Esophagus muscularis mucosa (tissue), 4 donors: ENCODE measurements around the gene SNAP29. TPM values are rescaled to one million over a fixed set of nuclear protein-coding genes. Genes with fewer than 3 reads are reported as not detected.
"Not testable (repeated sequence)": the region's sequence is repeated elsewhere in the genome, so short reads cannot be mapped to it uniquely, and the experiment has no call there.

Experiments used
- DNase-seq: peaks from one replicate; pipeline ENCODE4 v3.0.0-alpha.2; 2017; ENCODE audit errors: extremely low spot score
- H3K27ac ChIP-seq, 4 donors: fragments of 200-600 bp; sonication (generic); replicated peaks in 1 of 4; 1 replicate in 3 of 4; 2 replicates in 1 of 4; pipeline ENCODE4 v1.5.1; 2016 to 2019; ENCODE audit warnings: mild to moderate bottlenecking in 1 of 4
- H3K27me3 ChIP-seq, 4 donors: fragments of 200-600 bp; sonication (generic); one replicate each; pipeline versions ENCODE4 v1.5.1 to v1.6.0; 2016 to 2019
- H3K36me3 ChIP-seq, 4 donors: fragments of 200-600 bp; sonication (generic); one replicate each; pipeline ENCODE4 v1.5.1; 2016 to 2019
- H3K4me1 ChIP-seq, 4 donors: fragments of 200-600 bp; sonication (generic); one replicate each; pipeline ENCODE4 v1.5.1; 2016 to 2019
- H3K4me3 ChIP-seq, 4 donors: fragments of 200-600 bp; sonication (generic); 1 replicate in 2 of 4; 2 replicates in 2 of 4; pipeline ENCODE4 v1.5.1; 2016 to 2019; ENCODE audit warnings: mild to moderate bottlenecking in 4 of 4, moderate library complexity in 1 of 4
- H3K9me3 ChIP-seq, 4 donors: fragments of 200-600 bp; sonication (generic); 1 replicate in 3 of 4; 2 replicates in 1 of 4; pipeline ENCODE4 v1.5.1; 2016 to 2019
- EP300 ChIP-seq: sonication (generic); formaldehyde crosslinking; IDR thresholded peaks from one replicate; pipeline ENCODE4 v1.6.1; 2017; ENCODE audit warnings: antibody characterized with exemption
- POLR2A ChIP-seq: fragments of 450-650 bp; IDR thresholded peaks from one replicate; pipeline ENCODE4 v1.6.1; 2017; ENCODE audit warnings: antibody characterized with exemption, moderate library complexity, mild to moderate bottlenecking, low read depth
- POLR2AphosphoS5 ChIP-seq, 2 donors: sonication (generic); formaldehyde crosslinking; IDR thresholded peaks; one replicate each; pipeline ENCODE4 v1.6.1; 2017; ENCODE audit warnings: antibody characterized with exemption in 2 of 2
- WGBS: methylation state at CpG from one replicate; pipeline ENCODE4 v1.1.5; 2018; 5-methylcytosine and 5-hydroxymethylcytosine counted together
- intact Hi-C: fragments of 100-400 bp; cut with DNase I; formaldehyde crosslinking; loops from one replicate; pipeline ENCODE4 v1.15.1; 2023
- total RNA-seq, 4 donors: library from RNA; depleted of rRNA; stranded (reverse); fragments of >200 nt; gene quantifications; one replicate each; pipeline versions ENCODE4 v1.1.0 to v1.2.1, GENCODE V29; 2016
- TF ChIP-seq, protein P1 (sequence below), 3 experiments: fragments of 200-600 bp in 2 of 3; fragments of 450-650 bp in 1 of 3; sonication (generic) in 2 of 3; IDR thresholded peaks; one replicate each; pipeline ENCODE4 v1.5.1; 2017 to 2019; ENCODE audit warnings: antibody characterized with exemption in 3 of 3, mild to moderate bottlenecking in 2 of 3, moderate library complexity in 1 of 3

SNAP29 gene
- total RNA-seq, 4 donors from 2014 or later = 21.2 to 33.6 (median 26.4) TPM

DNA sequence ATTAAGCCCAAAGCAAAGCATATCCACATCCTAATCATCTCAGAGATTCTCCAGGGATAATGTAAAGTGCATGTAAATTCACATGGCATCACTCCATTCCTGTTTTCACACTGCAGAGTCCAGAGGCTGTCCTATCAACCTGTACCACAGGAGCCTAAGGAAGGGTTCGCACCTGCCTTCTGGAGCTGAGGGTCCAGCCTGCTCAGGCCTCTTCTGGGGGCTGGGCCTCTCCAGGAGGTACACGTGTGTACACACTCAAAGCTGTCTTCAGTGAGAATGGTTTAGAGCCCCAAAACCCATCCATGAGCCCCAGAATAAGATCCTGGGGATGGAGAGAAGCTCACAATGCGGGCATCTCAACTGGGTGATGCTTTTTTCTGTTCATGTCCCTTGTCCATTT, 24.1 kb upstream of the SNAP29 start:
- Histone ChIP-seq H3K27ac (no peak overlapping the region), H3K4me3 (no peak overlapping the region), H3K36me3 (peaks cover 7 to 53% (median 45%) of the 10 kb centered on the region in 4 donors), H3K4me1 (peaks cover 0 to 4% (median 0%) of the 10 kb centered on the region in 4 donors), H3K27me3 (no peaks in the 10 kb centered on the region), H3K9me3 (no peaks in the 10 kb centered on the region)
- TF ChIP-seq EP300 (no peak), POLR2A (no peak), POLR2AphosphoS5 (IDR thresholded peaks at IDR 0.05) (no peak)
- TF ChIP-seq, protein P1, sequence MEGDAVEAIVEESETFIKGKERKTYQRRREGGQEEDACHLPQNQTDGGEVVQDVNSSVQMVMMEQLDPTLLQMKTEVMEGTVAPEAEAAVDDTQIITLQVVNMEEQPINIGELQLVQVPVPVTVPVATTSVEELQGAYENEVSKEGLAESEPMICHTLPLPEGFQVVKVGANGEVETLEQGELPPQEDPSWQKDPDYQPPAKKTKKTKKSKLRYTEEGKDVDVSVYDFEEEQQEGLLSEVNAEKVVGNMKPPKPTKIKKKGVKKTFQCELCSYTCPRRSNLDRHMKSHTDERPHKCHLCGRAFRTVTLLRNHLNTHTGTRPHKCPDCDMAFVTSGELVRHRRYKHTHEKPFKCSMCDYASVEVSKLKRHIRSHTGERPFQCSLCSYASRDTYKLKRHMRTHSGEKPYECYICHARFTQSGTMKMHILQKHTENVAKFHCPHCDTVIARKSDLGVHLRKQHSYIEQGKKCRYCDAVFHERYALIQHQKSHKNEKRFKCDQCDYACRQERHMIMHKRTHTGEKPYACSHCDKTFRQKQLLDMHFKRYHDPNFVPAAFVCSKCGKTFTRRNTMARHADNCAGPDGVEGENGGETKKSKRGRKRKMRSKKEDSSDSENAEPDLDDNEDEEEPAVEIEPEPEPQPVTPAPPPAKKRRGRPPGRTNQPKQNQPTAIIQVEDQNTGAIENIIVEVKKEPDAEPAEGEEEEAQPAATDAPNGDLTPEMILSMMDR (IDR thresholded peaks at IDR 0.05) = no peak
- DNase-seq = no peak
- intact Hi-C loops = no loop called here
- WGBS = 100% methylated on average over 3 of the region's 3 CpGs

DNA sequence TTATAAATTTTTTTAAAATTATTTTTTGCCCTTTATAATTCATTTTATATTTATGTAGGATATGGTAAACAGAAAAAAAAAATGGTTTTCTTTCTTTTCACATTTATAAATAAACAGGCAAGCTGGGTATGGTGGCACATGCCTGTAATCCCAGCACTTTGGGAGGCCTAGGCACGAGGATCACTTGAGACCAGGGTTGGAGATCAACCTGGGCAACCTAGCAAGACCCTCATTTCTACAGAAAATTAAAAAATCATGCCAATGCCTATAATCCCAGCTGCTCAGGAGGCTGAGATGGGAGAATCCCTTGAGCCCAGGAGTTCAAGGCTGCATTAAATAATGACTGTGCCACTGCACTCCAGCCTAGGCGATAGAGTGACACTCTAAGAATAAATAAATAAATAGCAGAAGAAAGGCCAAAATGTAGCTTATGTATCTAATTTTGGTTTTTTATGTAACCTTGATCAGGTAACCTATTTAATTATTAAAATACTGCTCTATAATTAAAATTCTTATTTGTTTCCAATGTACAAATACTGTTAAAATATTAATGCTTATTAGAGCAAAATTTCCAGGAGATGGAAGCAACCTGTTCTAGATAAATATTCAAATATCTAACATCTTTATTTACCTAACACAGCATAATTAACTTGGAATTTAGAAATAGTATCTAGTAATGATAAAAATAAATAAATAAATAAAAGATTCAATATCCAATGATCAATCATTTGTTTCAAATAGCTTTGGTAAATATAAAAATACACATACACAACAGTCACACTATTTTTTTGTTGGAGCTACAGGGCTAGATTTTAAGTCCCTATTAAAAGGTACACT, 21.6 kb upstream of the SNAP29 start:
- WGBS = 97% methylated on average over 2 of the region's 2 CpGs
- peaks cover 7 to 28% (median 24%) of the 10 kb centered on the region in 4 donors for H3K36me3 ChIP-seq
- no peak overlapping the region for H3K4me3 ChIP-seq
- H3K27ac ChIP-seq = no peak overlapping the region
- intact Hi-C loops = no loop called here
- TF ChIP-seq POLR2AphosphoS5 (IDR thresholded peaks at IDR 0.05) = no peak
- H3K27me3 ChIP-seq = no peaks in the 10 kb centered on the region
- H3K4me1 ChIP-seq = peaks cover 0 to 12% (median 2%) of the 10 kb centered on the region in 4 donors
- DNase-seq = no peak
- H3K9me3 ChIP-seq = no peaks in the 10 kb centered on the region

DNA sequence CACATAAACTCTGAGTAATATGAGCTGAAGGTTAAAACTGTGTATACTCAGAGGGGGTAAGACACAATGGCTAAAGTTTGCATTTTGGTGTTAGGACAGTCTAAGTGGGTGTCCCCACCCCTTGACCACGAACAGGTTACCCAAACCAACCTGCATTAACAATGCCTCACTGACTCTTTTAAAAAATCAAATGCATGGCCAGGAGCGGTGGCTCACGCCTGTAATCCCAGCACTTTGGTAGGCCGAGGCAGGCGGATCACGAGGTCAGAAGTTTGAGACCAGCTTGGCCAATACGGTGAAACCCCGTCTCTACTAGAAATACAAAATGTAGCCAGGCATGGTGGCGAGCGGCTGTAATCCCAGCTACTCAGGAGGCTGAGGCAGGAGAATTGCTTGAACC, 19.5 kb upstream of the SNAP29 start:
- H3K4me1 ChIP-seq = peaks cover 0 to 12% (median 2%) of the 10 kb centered on the region in 4 donors
- H3K36me3 ChIP-seq, H3K27me3 ChIP-seq, H3K27ac ChIP-seq, H3K9me3 ChIP-seq, intact Hi-C loops, DNase-seq, H3K4me3 ChIP-seq: not testable (repeated sequence)
- WGBS = 99% methylated on average over 10 of the region's 10 CpGs

DNA sequence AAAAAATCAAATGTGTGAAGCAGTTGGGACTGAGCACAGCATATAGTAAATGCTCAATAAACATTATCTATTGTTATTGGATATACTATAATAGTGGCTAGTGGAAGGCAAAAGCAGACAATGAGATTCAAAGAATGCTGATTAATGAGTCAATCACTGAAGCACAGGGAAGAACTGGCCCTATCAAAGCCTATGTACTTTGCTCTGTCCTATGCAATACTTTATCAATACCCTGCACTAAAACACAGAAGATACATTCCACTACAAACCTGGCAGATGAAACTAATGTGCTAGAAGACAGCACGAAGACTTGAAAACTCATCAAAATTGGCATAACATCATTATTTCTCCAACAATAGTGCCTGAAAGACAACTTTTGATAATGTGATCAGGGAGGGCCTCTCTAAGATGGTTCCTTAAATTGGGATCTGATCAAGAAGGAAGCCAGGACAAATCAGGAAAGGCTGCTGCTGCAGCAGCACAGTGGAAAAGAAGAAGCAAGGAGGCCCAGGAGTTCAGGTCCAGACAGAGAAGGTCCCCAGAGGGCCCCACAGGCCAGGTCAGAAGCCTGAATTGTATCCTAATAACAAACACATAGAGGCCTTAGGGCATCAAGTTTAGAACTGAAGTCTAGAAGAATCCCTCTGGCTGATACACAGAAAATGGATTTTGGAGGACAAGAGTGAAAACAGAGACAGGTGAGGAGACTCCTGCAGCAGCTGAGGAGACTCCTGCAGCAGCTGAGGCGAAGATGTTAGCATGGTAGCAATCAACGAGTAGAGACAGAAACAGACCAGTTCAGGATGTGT, 18.8 kb upstream of the SNAP29 start:
- Histone ChIP-seq H3K36me3 (no peaks in the 10 kb centered on the region), H3K27me3 (no peaks in the 10 kb centered on the region), H3K9me3 (no peaks in the 10 kb centered on the region), H3K4me1 (peaks cover 0 to 12% (median 4%) of the 10 kb centered on the region in 4 donors), H3K27ac (no peak overlapping the region), H3K4me3 (no peak overlapping the region)
- intact Hi-C loops = no loop called here
- TF ChIP-seq, protein P1 (IDR thresholded peaks at IDR 0.05) = no peak
- TF ChIP-seq EP300 = no peak
- no peak for TF ChIP-seq POLR2AphosphoS5 (IDR thresholded peaks at IDR 0.05)
- no peak for TF ChIP-seq POLR2A
- DNase-seq = no peak
- whole genome bisulfite sequencing = 91% methylated on average over 3 of the region's 3 CpGs

DNA sequence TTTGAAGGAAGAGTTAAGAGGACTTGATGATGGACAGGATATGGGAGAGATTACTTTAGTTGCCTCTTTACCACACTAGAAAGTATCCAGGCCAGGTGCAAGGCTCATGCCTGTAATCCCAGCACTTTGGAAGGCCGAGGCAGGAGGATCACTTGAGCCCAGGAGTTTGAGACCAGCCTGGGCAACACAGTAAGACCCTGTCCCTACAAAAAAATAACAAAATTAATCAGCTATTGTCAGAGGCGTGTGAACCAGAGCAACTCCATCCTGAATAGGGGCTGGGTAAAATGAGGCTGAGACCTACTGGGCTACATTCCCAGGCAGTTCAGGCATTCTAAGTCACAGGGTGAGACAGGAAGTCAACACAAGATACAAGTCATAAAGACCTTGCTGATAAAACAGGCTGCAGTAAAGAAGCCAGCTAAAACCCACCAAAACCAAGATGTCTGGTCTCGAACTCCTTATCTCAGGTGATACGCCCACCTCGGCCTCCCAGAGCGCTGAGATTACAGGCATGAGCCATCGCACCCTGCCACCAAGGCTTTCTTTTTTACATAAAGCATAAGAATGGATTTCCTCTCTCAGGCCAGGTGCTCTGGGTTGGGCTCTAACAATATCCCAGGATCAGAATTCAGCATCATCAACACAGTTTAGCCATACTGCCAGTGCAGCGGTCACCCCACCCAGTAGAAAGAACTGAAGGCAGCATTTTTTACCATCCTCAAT, 18.0 kb upstream of the SNAP29 start:
- Histone ChIP-seq H3K27ac (no peak overlapping the region), H3K27me3 (no peaks in the 10 kb centered on the region), H3K4me1 (peaks cover 0 to 19% (median 7%) of the 10 kb centered on the region in 4 donors), H3K36me3 (no peaks in the 10 kb centered on the region), H3K4me3 (no peak overlapping the region), H3K9me3 (no peaks in the 10 kb centered on the region)
- 89% methylated on average over 8 of the region's 8 CpGs for WGBS
- DNase-seq = no peak
- TF ChIP-seq POLR2AphosphoS5 (IDR thresholded peaks at IDR 0.05) (no peak), EP300 (no peak), POLR2A (no peak)
- TF ChIP-seq, protein P1 (IDR thresholded peaks at IDR 0.05) = no peak
- intact Hi-C loops = no loop called here
